GM19452 (cell line): ENCODE measurements around the gene GAD1.

ENCODE experiments used
- ATAC-seq: cut with Tn5 transposase; IDR thresholded peaks from one replicate; pipeline ENCODE4 v1.9.1; 2021; ENCODE audit not compliant: unreplicated experiment

Gene GAD1

DNA sequence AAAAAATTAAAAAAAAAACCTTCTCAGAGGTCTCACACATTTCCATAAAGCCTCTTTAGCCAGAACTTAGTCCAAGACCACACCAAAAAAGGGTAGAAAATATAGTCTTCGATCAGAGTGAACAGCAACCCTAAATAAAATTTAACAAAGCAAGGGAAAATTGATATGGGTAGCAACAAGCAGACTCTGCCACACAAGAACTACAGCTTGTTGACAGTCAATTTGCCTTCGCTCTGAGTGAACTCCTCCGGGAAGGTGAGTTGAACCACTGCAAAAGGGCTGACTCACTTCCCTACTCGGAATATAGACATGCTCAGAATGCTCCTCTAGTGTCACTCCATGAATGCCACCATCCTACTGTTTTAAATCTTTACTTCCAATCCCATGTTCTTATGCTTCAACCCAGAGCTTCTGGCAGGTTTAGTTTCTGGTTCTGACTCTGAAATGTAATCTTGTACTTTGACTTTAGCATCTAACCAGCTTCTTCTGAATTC is 24.1 kb downstream of the GAD1 start:
- no peak for ATAC-seq

DNA sequence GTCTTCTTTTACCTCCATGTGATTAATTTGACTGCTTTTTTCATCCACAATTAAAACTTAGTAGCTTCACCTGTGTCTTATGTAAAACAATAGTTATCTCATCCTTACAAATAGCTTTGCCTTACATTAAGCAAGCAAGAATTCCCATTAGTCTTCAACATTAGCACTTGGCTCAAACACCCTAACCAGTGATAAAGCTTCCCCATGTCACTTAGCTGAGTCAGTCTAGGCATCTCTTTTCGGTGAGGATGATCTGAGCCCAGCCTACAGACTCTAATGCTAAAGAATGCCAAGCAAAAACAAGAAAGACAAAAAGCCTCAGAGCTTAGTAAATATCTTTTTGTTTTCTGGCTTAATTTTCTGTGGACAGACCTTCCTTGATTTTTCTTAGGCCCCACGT is 26.1 kb downstream of the GAD1 start:
- no peak for ATAC-seq

DNA sequence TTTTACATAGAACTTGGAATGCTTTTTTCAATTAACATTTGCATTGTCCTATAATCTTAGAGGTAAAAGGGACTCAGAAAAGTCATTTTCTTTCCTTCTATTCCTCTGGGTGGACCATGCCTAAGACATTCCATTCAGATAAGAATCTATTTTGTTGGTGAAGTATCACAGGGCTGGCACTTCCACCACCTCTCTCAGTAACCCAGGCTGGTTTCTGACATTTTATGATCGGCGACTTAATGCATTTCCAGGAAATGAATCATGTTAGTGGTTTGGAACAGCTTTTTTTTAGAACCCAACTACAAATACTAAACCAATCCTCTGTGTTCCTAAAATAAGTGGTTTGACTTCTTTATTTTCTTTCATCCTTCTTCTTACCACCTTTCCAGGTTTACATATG is 27.0 kb downstream of the GAD1 start:
- ATAC-seq, result no peak

DNA sequence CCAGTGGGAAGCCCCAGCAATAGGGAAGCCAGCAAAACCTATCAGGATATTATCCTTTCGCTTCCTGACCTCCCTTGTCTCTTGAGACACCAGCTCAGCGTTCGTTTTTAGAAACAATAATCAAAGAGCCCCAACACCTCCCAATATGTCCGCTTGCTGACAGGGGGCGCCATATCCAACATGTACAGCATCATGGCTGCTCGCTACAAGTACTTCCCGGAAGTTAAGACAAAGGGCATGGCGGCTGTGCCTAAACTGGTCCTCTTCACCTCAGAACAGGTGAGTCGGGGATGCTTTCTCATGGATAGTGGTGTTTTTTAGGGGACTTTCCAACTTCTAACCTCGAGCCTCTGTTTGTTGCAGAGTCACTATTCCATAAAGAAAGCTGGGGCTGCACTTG is 28.7 kb downstream of the GAD1 start:
- ATAC-seq, result no peak

DNA sequence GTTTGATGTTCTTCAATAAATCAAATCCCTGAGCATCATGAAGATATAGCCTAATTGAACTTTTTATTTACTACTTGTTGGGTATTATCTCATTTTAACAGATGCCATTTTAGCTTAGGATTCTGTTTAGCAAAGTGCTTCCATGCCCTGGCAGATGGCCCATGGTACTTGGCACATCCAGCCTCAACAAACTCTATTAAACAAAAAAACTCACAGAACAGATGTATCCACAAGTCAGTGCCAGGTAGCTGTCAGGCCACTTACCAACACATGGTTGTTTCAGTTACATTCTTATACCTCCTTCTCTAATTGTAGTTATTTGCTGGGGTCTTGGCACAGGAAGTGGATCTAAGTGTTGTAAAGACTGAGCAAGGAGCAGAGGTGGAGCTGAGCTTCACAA is 29.6 kb downstream of the GAD1 start:
- no peak for ATAC-seq

DNA sequence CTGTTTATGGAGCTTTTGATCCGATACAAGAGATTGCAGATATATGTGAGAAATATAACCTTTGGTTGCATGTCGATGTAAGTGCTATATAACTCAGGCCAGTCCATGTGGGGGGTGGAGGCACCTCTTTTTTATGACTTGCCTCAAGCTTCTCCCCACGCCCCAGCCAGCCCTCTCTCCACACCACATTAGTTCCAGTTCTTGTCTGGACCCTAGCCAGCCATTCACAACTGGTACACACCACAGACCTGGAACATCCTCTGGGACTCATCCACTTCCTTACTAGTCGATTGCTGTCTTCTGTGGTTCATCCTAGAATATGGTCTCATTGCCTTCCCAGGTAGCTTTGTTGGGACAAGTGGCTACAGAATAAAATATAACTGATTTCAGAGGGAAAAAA is 31.0 kb downstream of the GAD1 start:
- no peak for ATAC-seq

DNA sequence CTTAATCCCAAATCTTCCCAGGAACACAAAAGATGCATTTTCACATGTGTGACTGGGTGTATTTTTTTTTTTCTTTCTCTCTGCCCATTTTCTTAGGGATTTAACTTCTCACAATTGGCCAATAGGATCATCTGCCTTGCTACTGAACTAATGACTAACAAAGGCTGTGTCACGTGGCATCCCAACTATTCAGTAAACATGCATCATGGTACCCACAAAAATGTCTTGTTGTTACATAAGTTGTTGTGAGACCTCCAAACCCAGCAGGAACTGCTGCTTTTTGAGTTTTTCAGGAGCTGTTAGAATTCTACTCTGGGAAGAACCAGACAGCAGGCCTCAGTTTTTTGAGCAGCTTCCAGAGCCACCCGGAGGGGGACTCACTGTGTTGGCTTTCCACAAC is 31.9 kb downstream of the GAD1 start:
- no peak for ATAC-seq

DNA sequence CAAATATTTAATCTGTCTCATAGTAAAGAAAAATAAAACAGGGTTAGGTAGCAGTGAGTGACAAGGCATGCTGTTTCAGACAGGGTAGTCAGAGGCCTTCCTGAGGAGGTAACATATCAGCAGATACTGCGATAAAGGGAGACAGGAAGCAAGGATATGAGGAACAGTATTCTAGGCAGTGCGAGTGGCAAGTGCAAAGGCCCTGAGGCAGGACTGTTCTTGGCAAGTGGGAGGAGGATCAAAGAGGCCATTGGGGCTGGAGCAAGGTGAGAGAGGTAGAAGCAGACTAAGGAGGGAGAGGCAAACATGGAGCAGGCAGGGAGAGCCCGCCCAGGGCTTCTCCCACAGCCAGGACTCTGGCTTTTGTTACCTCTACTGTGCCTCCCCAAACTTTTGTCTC is 33.6 kb downstream of the GAD1 start:
- ATAC-seq, result no peak

DNA sequence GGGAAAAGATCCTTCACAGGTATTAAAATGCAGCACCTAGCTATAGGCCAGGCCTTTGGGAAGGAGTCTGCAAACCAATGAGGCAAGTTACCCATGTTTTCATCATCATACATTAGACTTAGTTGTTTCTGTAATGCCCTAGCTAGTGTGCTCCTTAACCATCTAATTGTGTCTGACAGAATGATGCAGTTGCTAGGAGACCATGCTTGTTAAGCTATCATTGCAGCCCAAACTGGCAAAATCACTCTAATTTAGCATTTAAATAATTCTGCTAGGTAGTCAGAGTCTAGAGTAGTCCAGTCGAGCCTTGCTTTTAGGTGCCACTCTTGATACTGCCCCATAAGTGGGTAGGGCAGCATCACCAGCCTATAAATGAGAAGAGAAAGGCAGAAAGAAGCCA is 34.9 kb downstream of the GAD1 start:
- ATAC-seq, result no peak

DNA sequence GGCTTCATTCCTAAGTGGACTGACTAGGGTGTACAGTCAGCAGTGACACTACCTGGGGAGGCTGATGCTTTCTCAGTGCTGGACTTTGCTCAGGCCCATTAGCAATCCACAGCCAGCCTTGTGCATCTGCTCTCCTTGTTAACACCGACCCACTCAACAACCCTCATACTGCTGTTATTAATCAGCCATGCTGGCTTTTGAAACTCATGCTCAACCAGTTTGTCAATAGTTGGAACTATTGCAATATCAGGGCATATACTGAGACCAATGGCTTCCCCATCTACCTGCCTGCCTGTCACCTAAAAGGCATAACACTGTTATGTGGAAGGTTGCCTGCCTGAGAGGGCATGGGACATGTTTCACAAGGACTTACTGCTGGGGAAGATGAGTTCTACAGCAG is 39.4 kb downstream of the GAD1 start:
- ATAC-seq, result no peak

DNA sequence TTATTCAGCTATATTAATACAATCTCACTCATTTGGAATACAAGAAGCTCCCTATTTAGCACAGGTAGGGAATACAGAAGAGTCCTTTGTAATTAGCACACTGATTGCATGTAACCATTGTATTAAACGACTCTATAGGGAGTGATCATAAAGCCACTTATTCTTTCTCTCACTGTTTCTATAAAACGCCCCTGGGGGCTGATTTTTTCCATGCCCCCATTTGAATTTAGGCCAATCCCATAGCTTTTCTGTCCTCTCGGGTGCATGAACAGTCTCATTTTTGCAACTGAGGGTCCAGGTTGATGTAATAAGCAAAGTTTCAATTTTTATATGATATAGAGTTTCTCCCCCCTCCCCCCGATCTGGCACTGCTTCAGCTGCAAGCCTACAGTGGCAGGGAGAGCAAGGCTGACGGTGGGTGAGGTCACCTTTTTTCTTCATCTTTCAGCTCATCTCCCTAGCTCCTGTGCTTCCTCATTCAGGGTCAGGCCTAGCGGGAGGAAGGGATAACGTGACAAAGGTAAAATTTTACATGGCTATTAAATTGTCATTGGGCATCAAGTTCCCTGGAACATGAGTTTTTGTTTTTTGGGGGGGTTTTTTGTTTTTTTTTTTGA is 45.7 kb downstream of the GAD1 start:
- no peak for ATAC-seq

DNA sequence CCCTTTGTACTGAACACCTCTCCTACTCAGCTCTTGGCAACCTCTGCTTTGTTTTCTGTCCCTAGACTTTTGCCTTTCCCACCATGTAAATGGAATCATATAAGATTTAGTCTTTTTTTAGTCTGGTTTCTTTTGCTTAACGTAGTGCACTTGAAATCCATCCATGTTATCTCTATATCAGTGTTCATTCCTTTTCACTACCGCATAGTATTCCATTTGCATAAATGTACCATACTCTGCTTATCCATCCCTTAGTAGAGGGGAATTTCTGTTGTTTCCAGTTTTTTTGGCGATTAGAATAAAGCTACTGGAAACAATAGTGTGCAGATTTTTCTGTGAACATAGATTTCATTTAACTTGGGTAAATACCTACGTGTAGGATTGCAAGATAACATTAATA is 46.4 kb downstream of the GAD1 start:
- no peak for ATAC-seq

DNA sequence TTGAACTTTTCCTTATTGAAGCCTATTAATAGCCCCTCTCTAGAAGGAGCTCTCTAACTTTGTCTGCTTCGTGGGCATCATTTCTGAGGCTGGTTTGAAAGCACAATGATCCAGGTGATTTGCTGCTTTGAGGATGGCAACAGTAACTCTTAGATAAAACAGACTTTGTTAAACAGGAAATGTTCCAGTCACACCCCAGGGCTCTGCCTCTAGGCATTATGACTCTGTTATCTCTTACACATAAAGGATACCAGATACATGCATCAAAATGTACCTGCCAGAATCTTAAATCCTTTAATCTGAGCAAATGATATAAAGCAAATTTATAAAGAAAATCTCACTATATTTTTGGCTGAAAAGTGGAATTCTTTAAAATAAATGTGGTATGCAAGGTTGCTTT is 52.3 kb downstream of the GAD1 start:
- no peak for ATAC-seq

DNA sequence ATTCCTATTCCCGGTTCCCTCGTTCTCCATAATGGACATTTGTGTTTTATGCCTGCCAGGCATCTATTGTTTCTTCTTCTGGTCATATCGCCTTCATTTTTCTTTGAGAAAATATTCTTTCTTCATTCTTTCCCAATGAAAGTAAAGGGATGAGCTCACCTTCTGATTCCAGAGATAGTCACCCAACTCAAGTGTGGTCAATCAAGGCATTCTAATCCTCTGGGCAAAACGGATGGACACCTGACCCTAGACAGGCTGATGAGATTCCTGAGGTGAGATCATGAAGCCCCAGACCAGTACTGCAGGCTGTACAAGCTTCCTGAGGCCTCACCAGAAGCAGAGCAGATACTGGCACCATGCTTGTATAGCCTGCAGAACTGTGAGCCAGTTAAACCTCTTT is 52.8 kb downstream of the GAD1 start:
- ATAC-seq, result no peak

DNA sequence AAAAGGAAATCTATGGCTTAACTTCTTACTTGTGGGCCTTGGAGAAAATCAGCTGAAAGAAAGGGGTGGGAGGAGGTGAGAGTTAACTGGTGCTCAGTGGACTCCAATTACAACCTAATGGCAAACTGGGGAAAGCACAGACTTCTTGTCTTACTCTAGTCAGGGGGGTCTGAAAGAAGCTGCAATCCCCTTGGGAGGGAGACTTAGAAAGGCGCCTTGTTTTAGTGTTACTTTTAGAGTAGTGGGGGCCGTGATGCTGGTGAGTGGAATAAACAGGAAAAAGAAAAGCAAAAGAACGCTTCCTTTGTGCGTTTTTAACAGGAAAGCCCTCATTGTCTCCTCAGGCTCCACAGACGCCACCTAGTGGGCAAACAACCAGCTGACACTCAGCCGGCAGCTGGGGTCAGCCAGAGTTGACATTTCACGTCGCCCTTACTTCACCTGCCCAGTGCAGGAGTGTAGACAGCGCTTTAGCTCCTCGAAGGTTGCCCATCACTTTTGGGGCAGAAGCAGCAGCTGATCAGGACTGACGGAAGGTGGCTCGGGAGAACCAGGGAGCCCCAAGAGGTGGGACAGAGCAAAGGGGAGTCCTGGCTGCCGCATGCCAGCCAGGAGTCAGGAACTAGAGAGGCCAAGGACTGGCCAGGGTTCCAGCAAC is 56.5 kb downstream of the GAD1 start:
- ATAC-seq, result peak; percentile 90

DNA sequence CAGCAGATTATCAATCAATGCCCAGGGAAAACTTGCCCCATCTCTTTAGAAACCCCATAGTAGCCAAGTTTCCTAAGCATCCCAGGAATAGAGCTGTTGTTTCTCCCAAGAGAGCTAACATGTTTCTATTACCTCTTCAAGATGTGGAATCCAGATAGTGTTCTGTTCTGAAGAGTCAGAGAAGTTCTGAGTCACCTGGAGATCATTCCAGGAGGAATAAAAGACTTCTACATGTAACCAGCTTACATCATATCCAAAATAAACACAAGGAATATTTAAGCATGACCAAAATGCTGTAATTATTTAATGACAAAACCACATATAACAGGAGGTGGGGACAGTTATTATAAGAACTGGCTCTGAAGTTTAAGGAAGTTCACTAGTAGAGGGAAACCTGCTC is 61.4 kb downstream of the GAD1 start:
- ATAC-seq, result no peak

DNA sequence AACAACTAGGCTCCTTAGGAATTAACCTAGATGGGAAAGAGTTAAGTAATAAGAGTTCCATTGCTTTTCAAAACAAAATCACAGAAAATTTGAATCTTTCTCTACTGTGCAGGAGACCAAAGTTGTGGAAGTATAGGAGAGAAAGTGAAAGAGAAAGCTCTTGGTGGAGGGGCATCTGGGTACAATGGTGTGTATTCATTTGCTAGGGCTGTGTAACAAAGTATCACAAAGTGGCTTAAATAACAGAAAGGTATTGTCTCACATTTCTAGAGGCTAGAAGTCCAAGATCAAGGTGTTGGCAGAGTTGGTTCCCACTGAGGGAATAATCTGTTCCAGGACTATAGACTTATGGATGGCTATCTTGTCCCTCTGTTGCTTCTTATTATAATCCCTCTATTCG is 61.8 kb downstream of the GAD1 start:
- ATAC-seq, result no peak

DNA sequence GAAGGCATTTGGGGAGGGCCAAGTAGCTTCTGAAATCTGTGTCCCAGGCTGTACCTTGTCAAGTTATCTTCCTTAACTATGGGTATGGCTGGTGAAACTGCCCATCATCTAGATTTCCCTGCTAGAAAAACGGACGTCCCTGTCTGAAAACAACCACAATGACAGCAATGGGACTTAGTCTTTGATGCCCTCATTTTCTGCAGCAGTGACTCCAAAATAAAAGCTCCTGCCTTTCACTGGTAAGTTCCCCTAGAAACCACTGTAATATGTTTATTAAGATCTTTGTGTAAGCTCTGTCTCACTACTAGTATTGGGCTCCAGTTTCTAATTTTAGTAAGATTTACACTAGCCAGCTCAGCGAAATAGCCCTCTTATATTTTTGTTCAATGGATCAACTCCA is 65.2 kb downstream of the GAD1 start:
- ATAC-seq, result no peak

DNA sequence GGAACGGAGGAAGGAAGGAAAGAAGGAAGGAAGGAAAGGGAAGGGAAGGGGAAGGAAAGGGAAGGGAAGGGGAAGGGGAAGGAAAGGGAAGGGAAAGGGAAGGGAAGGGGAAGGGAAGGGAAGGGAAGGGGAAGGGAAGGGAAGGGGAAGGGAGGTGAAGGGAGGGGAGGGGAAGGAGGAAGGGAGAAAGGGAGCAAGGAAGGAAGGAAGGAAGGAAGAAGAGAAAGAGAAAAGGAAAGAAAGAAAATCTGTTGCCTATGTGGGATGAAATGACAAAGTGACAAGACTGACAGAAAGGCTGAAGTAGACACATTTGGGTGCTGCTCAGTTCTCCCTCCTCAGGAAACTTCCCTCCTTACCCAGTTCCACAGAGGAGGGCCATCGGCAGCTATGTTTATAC is 66.1 kb downstream of the GAD1 start:
- ATAC-seq, result no peak

DNA sequence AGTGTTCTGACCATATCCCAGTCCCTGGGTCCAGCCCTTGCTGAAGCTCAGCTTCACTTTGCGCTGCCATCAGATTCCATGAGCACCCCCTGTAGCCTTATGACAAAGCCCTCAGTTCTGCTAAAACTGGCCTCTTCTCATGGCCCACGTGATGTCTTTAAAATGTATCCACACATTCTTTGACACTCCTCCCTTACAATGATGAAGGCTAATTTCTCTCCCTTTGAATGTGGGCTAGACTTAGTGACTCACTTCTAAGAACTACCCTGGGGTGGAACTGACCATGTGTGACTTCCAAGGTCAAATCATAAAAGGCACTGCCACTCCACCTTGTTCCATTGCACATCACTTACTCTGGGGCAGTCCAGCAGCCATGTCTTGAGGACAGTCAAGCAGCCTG is 67.0 kb downstream of the GAD1 start:
- no peak for ATAC-seq

DNA sequence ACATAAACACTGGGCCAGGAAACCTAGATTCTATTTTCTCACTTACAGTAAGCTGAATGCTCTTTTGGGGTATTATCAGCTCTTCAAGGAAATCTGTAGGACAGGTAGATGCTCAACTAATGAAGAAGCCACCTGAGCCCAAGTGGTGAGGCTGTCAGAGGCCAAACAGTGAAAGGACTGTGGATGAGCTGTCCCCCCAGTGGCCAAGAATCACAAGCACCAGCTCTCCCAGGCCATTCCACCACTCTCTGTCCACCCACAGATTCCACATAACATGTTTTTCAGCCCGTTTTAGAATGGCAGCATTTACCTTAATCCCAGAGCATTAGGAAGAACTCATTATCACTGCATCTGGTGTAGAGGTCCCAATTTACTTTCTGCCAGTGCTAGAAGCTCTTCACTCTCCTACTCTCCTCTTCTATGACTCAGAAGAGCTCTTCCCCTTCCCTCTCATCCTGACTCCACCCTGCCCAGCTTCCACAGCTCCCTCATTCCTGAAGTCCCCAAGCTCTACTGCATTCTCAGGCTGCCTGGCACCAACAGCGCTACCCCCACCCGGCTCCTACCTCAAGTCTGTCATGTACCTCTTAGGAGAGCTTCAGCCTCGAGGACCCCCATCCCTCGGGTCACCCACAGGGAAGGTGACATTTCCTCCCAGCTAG is 68.6 kb downstream of the GAD1 start:
- ATAC-seq, result no peak

DNA sequence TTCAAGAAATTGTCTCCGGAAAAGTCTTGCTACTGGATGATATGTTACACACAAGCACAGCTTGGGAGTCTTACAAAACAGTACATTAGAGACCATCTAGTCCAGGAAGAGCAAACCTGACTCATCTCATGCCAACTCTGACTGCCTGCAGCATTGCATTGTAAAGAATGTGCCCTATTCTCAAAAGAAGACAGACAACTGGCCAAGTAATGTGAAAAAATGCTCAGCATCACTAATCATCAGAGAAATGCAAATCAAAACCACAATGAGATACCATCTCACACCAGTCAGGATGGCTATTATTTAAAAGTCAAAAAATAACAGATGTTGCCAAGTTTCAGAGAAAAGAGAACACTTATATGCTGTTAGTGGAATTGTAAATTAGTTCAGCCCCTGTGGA is 69.7 kb downstream of the GAD1 start:
- no peak for ATAC-seq

DNA sequence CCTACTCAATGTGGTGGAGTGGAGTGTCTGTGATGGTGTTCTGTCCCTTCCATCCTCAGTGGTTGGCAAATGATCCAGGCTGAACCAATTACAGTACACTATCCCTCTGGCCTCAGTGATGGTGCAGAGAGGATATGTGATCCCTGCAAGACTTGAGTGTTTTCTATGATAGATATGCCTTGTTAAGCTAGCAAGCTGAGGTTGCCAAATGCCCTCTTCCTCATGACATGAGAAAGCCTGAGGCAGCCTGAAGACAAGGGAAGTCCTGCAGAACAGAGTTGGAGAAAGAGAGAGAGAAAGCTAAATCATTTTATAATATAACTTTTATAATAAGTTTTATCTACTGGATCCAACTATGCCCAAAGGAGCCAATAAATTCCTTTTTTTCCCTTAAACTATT is 70.8 kb downstream of the GAD1 start:
- ATAC-seq, result no peak
